ENCODE data around the gene GSTA1.
"Not testable (repeated sequence)": the region's sequence is repeated elsewhere in the genome, so short reads cannot be mapped to it uniquely, and the experiment has no call there.

DNA sequence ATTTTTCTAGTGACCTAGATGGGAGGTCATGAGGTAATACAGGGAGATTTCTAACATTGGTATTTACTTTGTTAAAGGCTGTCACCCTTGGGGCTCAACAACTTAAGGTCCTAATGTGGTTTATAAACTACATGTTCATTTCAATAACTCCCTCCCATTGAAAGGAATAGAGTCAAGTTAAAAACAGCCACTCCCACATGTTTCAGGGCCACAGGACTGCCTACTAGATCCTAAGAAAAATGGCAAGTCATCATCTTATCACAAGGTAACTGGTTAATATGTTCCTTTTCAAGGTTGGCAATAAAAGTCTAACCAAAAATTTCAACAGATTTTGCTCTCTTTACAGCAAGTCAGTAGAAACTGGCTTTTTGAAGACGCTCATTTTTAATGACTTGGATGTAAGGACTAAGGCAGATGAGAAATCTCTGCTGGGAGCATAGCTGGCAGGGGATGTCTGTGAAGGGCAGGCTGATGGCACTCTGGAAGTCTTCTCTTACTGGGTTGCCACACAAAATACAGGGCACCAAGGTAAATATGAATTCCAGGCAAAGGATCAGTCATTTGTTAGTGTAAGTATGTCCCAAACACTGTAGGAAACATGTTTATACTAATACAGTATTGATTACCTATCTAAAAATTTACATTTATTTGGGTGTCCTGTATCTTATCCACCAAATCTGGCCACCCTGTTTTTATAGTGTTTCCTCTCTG lies 23.6 kb upstream of the GSTA1 start:
- not testable (repeated sequence) for TF ChIP-seq CTCF (IDR thresholded peaks at IDR 0.05 in 4 of 5, conservative IDR thresholded peaks at IDR 0.05 in 1 of 5); POLR2A (IDR thresholded peaks at IDR 0.05)
